H9 (cell line): ENCODE data around the gene SERPINA9. TPM values are rescaled to one million over a fixed set of nuclear protein-coding genes. Genes with fewer than 3 reads are reported as not detected.

ENCODE experiments used
- DNase-seq: peaks from one replicate; pipeline ENCODE4 v3.0.0-alpha.2; 2017
- H2AFZ ChIP-seq: one replicate; pipeline ENCODE4 v1.6.1; 2013; ENCODE audit warnings: mild to moderate bottlenecking, low read length, control low read depth, moderate library complexity
- H2AK5ac ChIP-seq: 2 replicates; pipeline ENCODE4 v1.6.1; 2013; ENCODE audit warnings: low read length, control low read depth, mixed read lengths; ENCODE audit not compliant: insufficient read length
- H2BK120ac ChIP-seq: one replicate; pipeline ENCODE4 v1.6.1; 2013; ENCODE audit warnings: low read depth, mild to moderate bottlenecking, low read length, control low read depth, inconsistent platforms; ENCODE audit not compliant: poor library complexity, severe bottlenecking
- H2BK12ac ChIP-seq: 2 replicates; pipeline ENCODE4 v1.6.1; 2013; ENCODE audit warnings: low read length, control low read depth, mixed read lengths, low read depth; ENCODE audit not compliant: insufficient read length
- H2BK15ac ChIP-seq: 2 replicates; pipeline ENCODE4 v1.6.1; 2013; ENCODE audit warnings: low read depth, low read length, control low read depth
- H2BK20ac ChIP-seq: one replicate; pipeline ENCODE4 v1.6.1; 2013; ENCODE audit warnings: low read depth, mild to moderate bottlenecking, low read length, control low read depth, inconsistent platforms; ENCODE audit not compliant: poor library complexity, severe bottlenecking
- H2BK5ac ChIP-seq: 2 replicates; pipeline ENCODE4 v1.6.1; 2013; ENCODE audit warnings: low read length, control low read depth, mixed read lengths; ENCODE audit not compliant: insufficient read length
- H3K14ac ChIP-seq: 2 replicates; pipeline ENCODE4 v1.6.1; 2013; ENCODE audit warnings: low read length, control low read depth; ENCODE audit not compliant: insufficient read depth
- H3K18ac ChIP-seq: 2 replicates; pipeline ENCODE4 v1.6.1; 2013; ENCODE audit warnings: low read depth, mild to moderate bottlenecking, mixed read lengths, low read length, control low read depth; ENCODE audit not compliant: insufficient read length
- H3K23ac ChIP-seq: 2 replicates; pipeline ENCODE4 v1.6.1; 2013; ENCODE audit warnings: low read length, control low read depth, mixed read lengths, low read depth; ENCODE audit not compliant: insufficient read length
- H3K23me2 ChIP-seq: 2 replicates; pipeline ENCODE4 v1.6.1; 2013; ENCODE audit warnings: low read depth, mild to moderate bottlenecking, mixed read lengths, low read length, control low read depth; ENCODE audit not compliant: insufficient read length, poor library complexity, severe bottlenecking
- H3K27ac ChIP-seq: 2 replicates; pipeline ENCODE4 v1.5.1; 2013; ENCODE audit warnings: low read length, control low read depth, mixed read lengths, low read depth; ENCODE audit not compliant: insufficient read length
- H3K27me3 ChIP-seq: 2 replicates; pipeline ENCODE4 v1.6.1; 2013; ENCODE audit warnings: low read length, control low read depth, inconsistent platforms; ENCODE audit not compliant: insufficient read depth
- H3K4ac ChIP-seq: 2 replicates; pipeline ENCODE4 v1.6.1; 2013; ENCODE audit warnings: low read depth, mild to moderate bottlenecking, control low read depth, inconsistent platforms, low read length, moderate library complexity
- H3K4me1 ChIP-seq: 2 replicates; pipeline ENCODE4 v1.6.1; 2013; ENCODE audit warnings: low read length, control low read depth, inconsistent platforms; ENCODE audit not compliant: insufficient read depth
- H3K4me2 ChIP-seq: 2 replicates; pipeline ENCODE4 v1.6.1; 2013; ENCODE audit warnings: low read length, control low read depth, mixed read lengths; ENCODE audit not compliant: insufficient read length, insufficient read depth
- H3K56ac ChIP-seq: 2 replicates; pipeline ENCODE4 v1.6.1; 2013; ENCODE audit warnings: low read depth, mild to moderate bottlenecking, mixed read lengths, low read length, control low read depth; ENCODE audit not compliant: insufficient read length
- H3K79me1 ChIP-seq: 2 replicates; pipeline ENCODE4 v1.6.1; 2013; ENCODE audit warnings: low read depth, mild to moderate bottlenecking, moderate library complexity, low read length, control low read depth, inconsistent platforms; ENCODE audit not compliant: insufficient read depth, poor library complexity, severe bottlenecking
- H3K79me2 ChIP-seq: 2 replicates; pipeline ENCODE4 v1.6.1; 2013; ENCODE audit warnings: low read length, control low read depth, inconsistent platforms; ENCODE audit not compliant: insufficient read depth
- H3K9ac ChIP-seq: 2 replicates; pipeline ENCODE4 v1.6.1; 2013; ENCODE audit warnings: low read length, control low read depth, mixed read lengths; ENCODE audit not compliant: insufficient read length; ENCODE audit errors: extremely low read depth
- H3K9me3 ChIP-seq: one replicate; pipeline ENCODE4 v1.6.1; 2013; ENCODE audit warnings: low read depth, low read length, inconsistent platforms; ENCODE audit not compliant: control insufficient read depth
- H3T11ph ChIP-seq: one replicate; pipeline ENCODE4 v1.6.1; 2013; ENCODE audit warnings: mild to moderate bottlenecking, low read length, control low read depth, inconsistent platforms
- H4K20me1 ChIP-seq: one replicate; pipeline ENCODE4 v1.6.1; 2013; ENCODE audit not compliant: control insufficient read depth, insufficient read length, insufficient read depth
- H4K5ac ChIP-seq: 2 replicates; pipeline ENCODE4 v1.6.1; 2013; ENCODE audit warnings: low read depth, mild to moderate bottlenecking, mixed read lengths, low read length, control low read depth; ENCODE audit not compliant: insufficient read length
- H4K8ac ChIP-seq: replicated peaks from 2 replicates; pipeline ENCODE4 v1.6.1; 2013; ENCODE audit warnings: low read length, control low read depth, mixed read lengths, low read depth; ENCODE audit not compliant: insufficient read length
- H4K91ac ChIP-seq: 2 replicates; pipeline ENCODE4 v1.6.1; 2013; ENCODE audit warnings: low read depth, mild to moderate bottlenecking, moderate library complexity, mixed read lengths, low read length, control low read depth; ENCODE audit not compliant: insufficient read length
- H3K27ac Mint-ChIP-seq, 3 experiments: 2 replicates in 2 of 3; 3 replicates in 1 of 3; pipeline ENCODE4 v1.8.0; 2020 to 2021; ENCODE audit warnings: mixed read lengths in 3 of 3, mild to moderate bottlenecking in 1 of 3, moderate library complexity in 1 of 3
- H3K27me3 Mint-ChIP-seq: 2 replicates; pipeline ENCODE4 v1.8.0; 2021; ENCODE audit warnings: low read depth, mild to moderate bottlenecking, moderate library complexity, mixed read lengths
- H3K36me3 Mint-ChIP-seq, 3 experiments: 2 replicates in 2 of 3; 3 replicates in 1 of 3; pipeline ENCODE4 v1.8.0; 2020 to 2021; ENCODE audit warnings: low read depth in 3 of 3, mixed read lengths in 3 of 3; ENCODE audit not compliant: insufficient read depth in 1 of 3
- H3K4me1 Mint-ChIP-seq, 2 experiments: 2 replicates each; pipeline ENCODE4 v1.8.0; 2020; ENCODE audit warnings: mixed read lengths in 2 of 2
- H3K4me3 Mint-ChIP-seq, 2 experiments: 2 replicates in 1 of 2; 3 replicates in 1 of 2; pipeline ENCODE4 v1.8.0; 2020 to 2021; ENCODE audit warnings: mild to moderate bottlenecking in 2 of 2, mixed read lengths in 2 of 2, moderate library complexity in 1 of 2
- H3K9me3 Mint-ChIP-seq, 2 experiments: 2 replicates in 1 of 2; 3 replicates in 1 of 2; pipeline ENCODE4 v1.8.0; 2020; ENCODE audit warnings: mild to moderate bottlenecking in 2 of 2, mixed read lengths in 2 of 2, moderate library complexity in 1 of 2
- CTCF ChIP-seq: fragments of 200-600 bp; sonication (generic); conservative IDR thresholded peaks from 3 replicates; pipeline ENCODE4 v1.8.0; 2021; ENCODE audit warnings: antibody characterized with exemption, mild to moderate bottlenecking
- WGBS: extraction: QIAGEN DNeasy Blood & Tissue Kit; methylation state at CpG from one replicate; pipeline ENCODE4 v1.1.7; 2013; ENCODE audit warnings: missing lambda C conversion rate, low lambda C conversion rate, mixed read lengths; ENCODE audit not compliant: insufficient read length; ENCODE audit errors: extremely low coverage; 5-methylcytosine and 5-hydroxymethylcytosine counted together
- total RNA-seq: library from RNA; stranded (reverse); gene quantifications from 2 replicates; pipeline ENCODE4 v1.2.1, GENCODE V29; 2021

SERPINA9 gene
- total RNA-seq, 1 experiment from 2014 or later = not detected

DNA sequence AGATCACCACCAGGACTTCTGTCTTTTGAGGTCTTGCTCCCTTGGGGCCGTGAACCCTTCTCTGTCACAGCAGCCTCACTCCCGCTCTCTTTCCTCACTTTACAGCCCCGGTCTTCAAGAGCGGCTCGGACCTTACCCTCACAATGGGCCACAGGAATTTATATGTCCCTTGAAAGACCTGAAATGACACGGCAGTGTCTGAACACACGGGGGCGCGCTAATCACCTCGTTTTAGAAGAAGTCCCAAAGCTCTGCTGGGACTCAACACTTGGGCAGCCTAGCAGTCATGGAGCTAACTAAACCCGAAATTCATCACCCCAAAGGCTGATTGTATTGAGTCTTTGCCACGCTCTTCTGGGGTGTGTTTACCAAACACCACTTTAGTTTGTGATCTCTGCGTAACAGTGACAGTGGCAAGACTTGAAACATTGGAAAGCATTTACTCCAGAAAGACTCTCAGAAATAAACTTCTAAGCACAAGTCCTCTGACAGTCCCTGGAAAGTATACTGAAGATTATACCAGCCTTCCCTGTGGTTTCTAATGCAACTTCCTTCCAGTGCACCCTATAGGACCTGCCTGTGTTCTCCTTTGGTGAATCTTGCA is 52.4 kb downstream of the SERPINA9 start:
- Histone ChIP-seq H3K4me2 (no peak overlapping the region), H2BK5ac (no peak overlapping the region), H2AFZ (no peak overlapping the region), H4K91ac (no peak overlapping the region), H2BK20ac (no peak overlapping the region), H3K9ac (no peak overlapping the region), H4K20me1 (no peaks in the 10 kb centered on the region), H3K79me2 (no peaks in the 10 kb centered on the region), H3K23me2 (no peaks in the 10 kb centered on the region), H2BK12ac (no peak overlapping the region), H3K27me3 (no peaks in the 10 kb centered on the region), H3K4me1 (no peaks in the 10 kb centered on the region), H3K4ac (no peak overlapping the region), H2BK15ac (no peak overlapping the region), H4K5ac (no peak overlapping the region), H3K27ac (no peak overlapping the region), H3T11ph (no peak overlapping the region), H3K79me1 (no peaks in the 10 kb centered on the region), H2AK5ac (no peak overlapping the region), H3K18ac (no peak overlapping the region), H3K9me3 (no peaks in the 10 kb centered on the region), H3K14ac (no peak overlapping the region), H2BK120ac (no peak overlapping the region), H4K8ac (no peak overlapping the region), H3K56ac (no peak overlapping the region), H3K23ac (no peak overlapping the region)
- Mint-ChIP-seq H3K4me3 (no peak overlapping the region), H3K27ac (no peak overlapping the region), H3K27me3 (peaks cover 5% of the 10 kb centered on the region), H3K9me3 (peaks cover 8 to 10% of the 10 kb centered on the region in 2 experiments), H3K4me1 (peaks cover 2 to 3% of the 10 kb centered on the region in 2 experiments), H3K36me3 (peaks cover 2 to 3% (median 3%) of the 10 kb centered on the region in 3 experiments; a peak in 5 of 7 replicates)
- peak; percentile 88 for DNase-seq
- TF ChIP-seq CTCF = peak; percentile 85
- no CpG with 5 or more reads among the region's 13 CpGs for WGBS
